ENCODE results near the gene PSMB9. TPM values are rescaled to one million over a fixed set of nuclear protein-coding genes. Genes with fewer than 3 reads are reported as not detected.

PSMB9 gene
- total RNA-seq, 4 donors from 2014 or later = 1.4 to 11.3 (median 6.1) TPM

GRCh38 chr6:32815115-32815514, 38.9 kb upstream of the PSMB9 start:
- H3K27me3 ChIP-seq = no peaks in the 10 kb centered on the region
- DNase-seq (no peak), ATAC-seq (no peak)
- H3K36me3 ChIP-seq = no peaks in the 10 kb centered on the region
- H3K27ac ChIP-seq = no peak overlapping the region
- no peak overlapping the region for H3K4me3 ChIP-seq
- in situ Hi-C loops (cut with MboI; ENCODE audit: low sequenced_read_pairs in 4 of 4) (no loop called here), intact Hi-C loops (cut with DNase I; ENCODE audit: low total_unique reads) (no loop called here)
- peaks cover 0 to 8% of the 10 kb centered on the region in 2 donors for H3K4me1 ChIP-seq
- H3K9me3 ChIP-seq = no peaks in the 10 kb centered on the region
- TF ChIP-seq POLR2A (IDR thresholded peaks at IDR 0.05) = no peak
- no peak for TF ChIP-seq CTCF (IDR thresholded peaks at IDR 0.05 in 4 of 5, conservative IDR thresholded peaks at IDR 0.05 in 1 of 5)

GRCh38 chr6:32815996-32816395, 38.0 kb upstream of the PSMB9 start:
- intact Hi-C loops (cut with DNase I; ENCODE audit: low total_unique reads) (no loop called here), in situ Hi-C loops (cut with MboI; ENCODE audit: low sequenced_read_pairs in 4 of 4) (no loop called here)
- DNase-seq (no peak), ATAC-seq (no peak)
- Histone ChIP-seq H3K27ac (no peak overlapping the region), H3K4me1 (peaks cover 0 to 8% of the 10 kb centered on the region in 2 donors), H3K4me3 (no peak overlapping the region), H3K9me3 (no peaks in the 10 kb centered on the region), H3K36me3 (no peaks in the 10 kb centered on the region), H3K27me3 (no peaks in the 10 kb centered on the region)
- TF ChIP-seq CTCF (IDR thresholded peaks at IDR 0.05 in 4 of 5, conservative IDR thresholded peaks at IDR 0.05 in 1 of 5) (no peak), POLR2A (IDR thresholded peaks at IDR 0.05) (no peak)

GRCh38 chr6:32816746-32817204, 37.2 kb upstream of the PSMB9 start, which contains the start of gene HLA-DOB:
Gene HLA-DOB (minus strand): TSS chr6:32817002. CDS start chr6:32816951, 51 bp downstream.
- DNase-seq (no peak), ATAC-seq (peak in 1 of 2 donors; percentile 84)
- Histone ChIP-seq H3K4me1 (peaks cover 0 to 8% of the 10 kb centered on the region in 2 donors), H3K9me3 (no peaks in the 10 kb centered on the region), H3K4me3 (peak within 1 kb of the TSS in 1 of 4 donors; percentile 19), H3K36me3 (no peaks in the 10 kb centered on the region), H3K27me3 (no peaks in the 10 kb centered on the region), H3K27ac (no peak within 1 kb of the TSS)
- intact Hi-C loops (cut with DNase I; ENCODE audit: low total_unique reads) (no loop called here), in situ Hi-C loops (cut with MboI; ENCODE audit: low sequenced_read_pairs in 4 of 4) (no loop called here)
- TF ChIP-seq POLR2A (IDR thresholded peaks at IDR 0.05) = no peak
- TF ChIP-seq CTCF (IDR thresholded peaks at IDR 0.05 in 4 of 5, conservative IDR thresholded peaks at IDR 0.05 in 1 of 5) = no peak

- in situ Hi-C loops (cut with MboI; ENCODE audit: low sequenced_read_pairs in 4 of 4) = no loop called here
- TF ChIP-seq POLR2A (IDR thresholded peaks at IDR 0.05) (no peak), CTCF (IDR thresholded peaks at IDR 0.05 in 4 of 5, conservative IDR thresholded peaks at IDR 0.05 in 1 of 5) (no peak)
- Histone ChIP-seq H3K36me3 (no peaks in the 10 kb centered on the region), H3K4me3 (no peak overlapping the region), H3K27me3 (no peaks in the 10 kb centered on the region), H3K9me3 (no peaks in the 10 kb centered on the region), H3K27ac (no peak overlapping the region), H3K4me1 (peaks cover 0 to 8% of the 10 kb centered on the region in 2 donors)
- DNase-seq (no peak), ATAC-seq (no peak)
- intact Hi-C loops (cut with DNase I; ENCODE audit: low total_unique reads) = no loop called here
Observed at GRCh38 chr6:32818867-32819266, 35.1 kb upstream of the PSMB9 start.

GRCh38 chr6:32819729-32820128, 34.3 kb upstream of the PSMB9 start:
- no peak for TF ChIP-seq POLR2A (IDR thresholded peaks at IDR 0.05)
- no peak for TF ChIP-seq CTCF (IDR thresholded peaks at IDR 0.05 in 4 of 5, conservative IDR thresholded peaks at IDR 0.05 in 1 of 5)
- H3K27me3 ChIP-seq = no peaks in the 10 kb centered on the region
- in situ Hi-C loops (cut with MboI; ENCODE audit: low sequenced_read_pairs in 4 of 4) (no loop called here), intact Hi-C loops (cut with DNase I; ENCODE audit: low total_unique reads) (no loop called here)
- no peak overlapping the region for H3K27ac ChIP-seq
- ATAC-seq (no peak), DNase-seq (no peak)
- H3K4me1 ChIP-seq = peaks cover 0 to 8% of the 10 kb centered on the region in 2 donors
- no peaks in the 10 kb centered on the region for H3K36me3 ChIP-seq
- no peak overlapping the region for H3K4me3 ChIP-seq
- no peaks in the 10 kb centered on the region for H3K9me3 ChIP-seq
